GM18511 (cell line): ENCODE results near the gene DISC1.

Source experiments
- ATAC-seq: cut with Tn5 transposase; IDR thresholded peaks from one replicate; pipeline ENCODE4 v1.9.1; 2021; ENCODE audit warnings: mild to moderate bottlenecking, moderate library complexity; ENCODE audit not compliant: unreplicated experiment

Gene DISC1

DNA sequence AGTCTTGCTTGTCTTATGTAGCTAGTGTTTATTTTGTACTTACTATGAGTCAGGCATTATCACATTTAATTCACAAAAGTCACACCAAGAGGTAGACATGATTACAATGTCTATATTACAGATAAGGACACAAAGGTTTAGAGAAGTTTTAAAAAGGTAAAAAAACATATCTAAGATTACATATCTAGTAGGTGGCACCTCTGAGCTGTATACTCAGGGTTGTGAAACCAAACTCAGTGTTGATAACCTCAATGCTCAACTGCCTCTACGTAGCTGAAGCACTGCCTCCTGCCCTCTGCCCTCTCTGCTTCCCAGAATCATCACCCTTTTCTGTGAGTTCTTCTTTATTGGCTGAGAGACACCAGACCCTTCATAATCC, 431.3 kb downstream of the DISC1 start:
- ATAC-seq = no peak

- ATAC-seq = no peak
These were observed 433.3 kb downstream of the DISC1 start for GRCh38 chr1:232059726-232060374.

- no peak for ATAC-seq
These were observed 436.4 kb downstream of the DISC1 start for GRCh38 chr1:232062967-232063366.

DNA sequence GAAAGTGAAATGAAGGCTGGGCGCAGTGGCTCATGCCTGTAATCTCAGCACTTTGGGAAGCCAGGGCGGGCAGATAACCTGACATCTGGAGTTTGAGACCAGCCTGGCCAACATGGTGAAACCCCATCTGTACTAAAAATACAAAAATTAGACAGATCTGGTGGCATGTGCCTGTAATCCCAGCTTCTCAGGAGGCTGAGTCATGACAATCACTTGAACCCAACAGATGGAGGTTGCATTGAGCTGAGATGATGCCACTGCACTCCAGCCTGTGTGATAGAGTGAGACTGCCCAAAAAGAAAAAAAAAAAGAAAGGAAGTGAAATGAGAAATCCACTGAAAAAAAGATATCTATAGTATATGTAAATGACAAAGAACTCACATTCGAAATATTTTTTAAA, 439.9 kb downstream of the DISC1 start:
- ATAC-seq = no peak

DNA sequence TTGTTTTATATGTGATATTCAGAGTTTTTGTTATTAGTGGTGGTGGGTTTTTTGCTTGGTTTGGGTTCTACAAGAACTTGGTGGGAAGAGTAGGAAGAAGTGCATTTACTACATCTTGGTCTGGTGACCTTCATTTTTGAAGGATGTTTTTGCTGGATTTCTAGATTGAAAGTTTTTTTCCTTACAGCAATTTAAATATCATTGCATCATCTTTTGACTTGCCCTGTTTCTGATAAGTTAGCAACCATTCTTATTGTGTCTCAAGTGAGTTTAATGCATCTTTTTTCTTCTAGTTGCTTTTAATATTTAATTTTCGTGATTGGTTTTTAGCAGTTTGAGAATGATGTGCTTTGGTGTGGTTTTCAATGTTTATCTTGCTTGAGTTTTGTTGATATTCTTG, 447.7 kb downstream of the DISC1 start:
- no peak for ATAC-seq

- no peak for ATAC-seq
These were observed 451.2 kb downstream of the DISC1 start for GRCh38 chr1:232077809-232078208.

- ATAC-seq = no peak
These were observed 458.1 kb downstream of the DISC1 start for GRCh38 chr1:232084584-232085223.

DNA sequence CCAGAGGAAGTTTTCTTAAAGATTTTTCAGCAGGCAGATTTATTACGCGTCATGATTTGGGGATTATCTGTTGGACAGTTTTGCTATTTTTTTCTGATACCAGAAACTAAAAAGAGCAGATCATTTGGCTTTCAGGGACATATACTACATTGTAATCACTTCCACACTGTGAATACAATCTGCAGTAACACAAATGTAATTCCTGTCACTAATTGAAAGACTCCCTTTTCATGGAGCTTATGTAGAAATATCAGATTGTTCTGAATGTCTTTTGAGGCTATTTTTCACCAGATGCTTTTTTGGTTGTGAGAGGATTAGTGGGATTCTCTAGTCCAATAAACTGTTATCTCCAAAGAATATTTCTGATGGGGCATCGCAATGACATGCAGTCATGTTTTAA, 464.2 kb downstream of the DISC1 start:
- no peak for ATAC-seq
